Skeletal muscle satellite cell (primary cell): ENCODE data around the gene S100A5.
A peak's percentile ranks its signal among the peaks of the same experiment; 100 is the strongest.

Experiments
- H3K27me3 ChIP-seq: 2 replicates; pipeline ENCODE4 v1.7.0; 2013; ENCODE audit warnings: low read length; ENCODE audit not compliant: control insufficient read depth, insufficient read depth
- H3K36me3 ChIP-seq: 2 replicates; pipeline ENCODE4 v1.7.0; 2013; ENCODE audit warnings: mild to moderate bottlenecking, control low read depth, low read length; ENCODE audit not compliant: insufficient read depth
- H3K4me1 ChIP-seq: 2 replicates; pipeline ENCODE4 v1.7.0; 2013; ENCODE audit warnings: low read length; ENCODE audit not compliant: control insufficient read depth, insufficient read depth
- H3K4me2 ChIP-seq: 2 replicates; pipeline ENCODE4 v1.7.0; 2013; ENCODE audit warnings: mild to moderate bottlenecking, low read length
- H3K4me3 ChIP-seq: 2 replicates; pipeline ENCODE4 v1.7.0; 2013; ENCODE audit warnings: low read length
- H3K9ac ChIP-seq: 2 replicates; pipeline ENCODE4 v1.7.0; 2013; ENCODE audit warnings: mild to moderate bottlenecking, low read depth, low read length, moderate library complexity
- H3K9me3 ChIP-seq: replicated peaks from 2 replicates; pipeline ENCODE4 v1.7.0; 2013; ENCODE audit warnings: mild to moderate bottlenecking, control low read depth, low read length

The S100A5 gene

GRCh38 chr1:153509036-153509435, 31.7 kb downstream of the S100A5 start:
- Histone ChIP-seq H3K36me3 (no peaks in the 10 kb centered on the region), H3K4me2 (no peak overlapping the region), H3K27me3 (no peaks in the 10 kb centered on the region), H3K9ac (no peak overlapping the region), H3K4me3 (no peak overlapping the region), H3K9me3 (no peaks in the 10 kb centered on the region), H3K4me1 (peaks cover 36% of the 10 kb centered on the region)

DNA sequence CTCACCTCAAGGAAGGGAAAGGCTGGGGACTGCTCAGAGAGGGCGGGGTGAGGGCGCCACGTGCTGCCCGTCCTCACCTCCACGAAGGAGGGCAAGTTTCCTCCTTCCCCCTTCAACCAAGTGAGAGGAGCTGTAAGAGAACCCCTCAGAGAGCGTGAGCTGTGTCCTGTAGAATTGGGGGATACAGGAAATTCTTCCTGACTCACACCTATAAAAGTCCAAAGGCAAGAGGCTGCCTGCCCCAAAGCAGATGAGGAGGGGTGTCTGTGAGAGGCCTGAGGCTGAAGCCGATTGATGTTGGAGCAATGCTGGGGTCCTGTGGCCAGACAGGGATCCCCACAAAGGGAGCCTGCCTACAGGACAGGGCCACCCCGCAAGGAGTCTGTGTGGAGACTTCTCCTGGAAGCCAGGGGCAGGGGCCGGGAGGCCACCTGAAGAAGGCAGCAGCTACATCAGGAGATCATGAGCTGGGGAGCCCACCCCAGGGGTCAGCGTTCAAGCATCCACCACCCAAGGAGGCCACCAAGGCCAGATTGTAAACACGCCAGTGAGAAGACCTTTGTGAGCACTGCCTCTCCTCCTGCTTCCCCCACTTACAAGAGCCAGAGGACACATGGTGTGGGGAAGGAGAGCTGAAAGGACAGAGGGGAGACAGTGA, 32.7 kb downstream of the S100A5 start:
- no peaks in the 10 kb centered on the region for H3K27me3 ChIP-seq
- peaks cover 36% of the 10 kb centered on the region for H3K4me1 ChIP-seq
- no peaks in the 10 kb centered on the region for H3K36me3 ChIP-seq
- no peak overlapping the region for H3K9ac ChIP-seq
- no peak overlapping the region for H3K4me2 ChIP-seq
- no peaks in the 10 kb centered on the region for H3K9me3 ChIP-seq
- no peak overlapping the region for H3K4me3 ChIP-seq

DNA sequence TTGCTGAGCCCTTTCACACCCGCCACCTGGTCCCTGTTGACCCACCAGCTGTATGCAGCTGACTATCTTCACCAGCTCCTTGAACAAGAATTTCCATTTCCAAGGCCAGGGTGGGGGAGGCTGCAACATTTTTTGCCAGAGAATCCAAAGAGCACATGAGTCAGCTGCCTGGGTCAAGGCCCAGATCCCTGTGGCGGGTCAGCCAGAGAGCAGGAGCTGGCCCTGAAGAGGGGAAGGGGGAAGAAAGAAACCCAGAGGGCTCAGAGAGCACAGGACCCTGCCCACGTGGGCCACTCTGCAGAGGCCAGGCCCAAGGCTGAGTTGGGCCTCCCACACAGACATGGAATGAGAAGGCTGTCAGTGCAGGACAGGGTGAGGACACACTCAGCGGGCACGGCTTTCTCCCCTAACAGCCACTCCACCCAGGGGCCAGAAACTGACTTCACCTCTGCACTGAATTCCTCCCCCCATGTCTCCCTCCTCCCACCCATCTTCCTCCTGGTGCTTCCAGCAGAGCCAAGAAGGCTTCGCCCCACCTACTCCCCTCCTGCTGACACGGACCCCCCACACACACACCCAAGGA, 33.8 kb downstream of the S100A5 start:
- H3K9me3 ChIP-seq, result no peaks in the 10 kb centered on the region
- H3K4me1 ChIP-seq, result peaks cover 36% of the 10 kb centered on the region
- no peak overlapping the region for H3K4me3 ChIP-seq
- peak overlapping the region; percentile 49 for H3K9ac ChIP-seq
- H3K4me2 ChIP-seq, result peak overlapping the region; percentile 74
- no peaks in the 10 kb centered on the region for H3K27me3 ChIP-seq
- no peaks in the 10 kb centered on the region for H3K36me3 ChIP-seq

DNA sequence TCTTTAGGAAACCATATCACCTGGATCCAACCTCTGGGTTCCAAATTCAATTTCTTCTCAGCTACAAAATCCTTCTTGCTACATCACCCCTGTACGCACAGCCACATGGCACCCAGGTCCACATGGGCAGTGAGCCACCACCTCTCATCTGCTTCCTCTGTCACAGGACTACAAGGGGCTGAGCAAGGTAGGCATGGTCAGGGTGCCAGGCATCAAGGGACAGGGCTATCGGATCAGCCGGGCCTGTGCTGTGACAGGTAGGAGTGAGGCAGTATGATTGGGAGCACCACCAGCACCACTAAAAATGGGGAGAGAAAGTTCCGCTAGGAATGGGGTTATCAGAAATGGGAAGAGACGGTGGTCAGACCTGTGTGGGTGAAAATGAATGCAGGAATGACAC, 34.3 kb downstream of the S100A5 start:
- H3K27me3 ChIP-seq, result no peaks in the 10 kb centered on the region
- H3K36me3 ChIP-seq, result no peaks in the 10 kb centered on the region
- peak overlapping the region; percentile 17 for H3K4me3 ChIP-seq
- H3K4me1 ChIP-seq, result peaks cover 36% of the 10 kb centered on the region
- H3K9ac ChIP-seq, result no peak overlapping the region
- H3K9me3 ChIP-seq, result no peaks in the 10 kb centered on the region
- H3K4me2 ChIP-seq, result peak overlapping the region; percentile 74

GRCh38 chr1:153505576-153505975, 35.2 kb downstream of the S100A5 start:
- H3K4me3 ChIP-seq, result no peak overlapping the region
- H3K4me1 ChIP-seq, result peaks cover 33% of the 10 kb centered on the region
- no peaks in the 10 kb centered on the region for H3K36me3 ChIP-seq
- no peak overlapping the region for H3K9ac ChIP-seq
- no peaks in the 10 kb centered on the region for H3K9me3 ChIP-seq
- H3K4me2 ChIP-seq, result no peak overlapping the region
- H3K27me3 ChIP-seq, result peaks cover 1% of the 10 kb centered on the region

DNA sequence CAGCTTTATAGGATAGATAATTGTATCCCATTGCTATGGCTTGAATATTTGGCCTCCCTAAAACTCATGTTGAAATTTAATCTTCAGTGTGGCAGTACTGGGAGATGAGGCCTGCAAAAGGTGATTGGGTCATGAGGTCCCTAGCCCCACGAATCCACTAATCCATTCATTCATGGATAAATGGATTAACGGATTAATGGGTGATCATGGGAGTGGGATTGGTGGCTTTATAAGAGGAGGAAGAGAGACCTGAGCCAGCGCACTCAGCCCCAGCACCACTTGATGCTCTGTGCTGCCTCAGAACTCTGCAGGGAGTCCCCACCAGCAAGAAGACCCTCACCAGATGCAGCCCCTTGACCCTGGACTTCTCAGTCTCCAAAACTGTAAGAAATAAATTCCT, 37.0 kb downstream of the S100A5 start:
- H3K36me3 ChIP-seq, result no peaks in the 10 kb centered on the region
- peaks cover 18% of the 10 kb centered on the region for H3K27me3 ChIP-seq
- H3K9ac ChIP-seq, result no peak overlapping the region
- H3K4me2 ChIP-seq, result no peak overlapping the region
- H3K9me3 ChIP-seq, result no peaks in the 10 kb centered on the region
- H3K4me1 ChIP-seq, result peaks cover 33% of the 10 kb centered on the region
- H3K4me3 ChIP-seq, result no peak overlapping the region

GRCh38 chr1:153498746-153499145, 42.0 kb downstream of the S100A5 start:
- Histone ChIP-seq H3K4me3 (no peak overlapping the region), H3K27me3 (peaks cover 36% of the 10 kb centered on the region), H3K4me2 (no peak overlapping the region), H3K9me3 (no peaks in the 10 kb centered on the region), H3K9ac (no peak overlapping the region), H3K4me1 (no peaks in the 10 kb centered on the region), H3K36me3 (no peaks in the 10 kb centered on the region)

GRCh38 chr1:153495536-153495935, 45.2 kb downstream of the S100A5 start:
- Histone ChIP-seq H3K4me3 (no peak overlapping the region), H3K9ac (no peak overlapping the region), H3K4me2 (no peak overlapping the region), H3K27me3 (peaks cover 39% of the 10 kb centered on the region), H3K36me3 (no peaks in the 10 kb centered on the region), H3K9me3 (no peaks in the 10 kb centered on the region), H3K4me1 (peaks cover 12% of the 10 kb centered on the region)

- Histone ChIP-seq H3K4me1 (peaks cover 16% of the 10 kb centered on the region), H3K9me3 (no peaks in the 10 kb centered on the region), H3K27me3 (peaks cover 35% of the 10 kb centered on the region), H3K4me3 (no peak overlapping the region), H3K9ac (no peak overlapping the region), H3K36me3 (no peaks in the 10 kb centered on the region), H3K4me2 (no peak overlapping the region)
These were observed 45.7 kb downstream of the S100A5 start for GRCh38 chr1:153494976-153495535.

- no peaks in the 10 kb centered on the region for H3K9me3 ChIP-seq
- no peak overlapping the region for H3K9ac ChIP-seq
- no peak overlapping the region for H3K4me3 ChIP-seq
- peaks cover 20% of the 10 kb centered on the region for H3K27me3 ChIP-seq
- peaks cover 18% of the 10 kb centered on the region for H3K4me1 ChIP-seq
- no peak overlapping the region for H3K4me2 ChIP-seq
- no peaks in the 10 kb centered on the region for H3K36me3 ChIP-seq
These were observed 47.3 kb downstream of the S100A5 start for GRCh38 chr1:153493343-153493960.

DNA sequence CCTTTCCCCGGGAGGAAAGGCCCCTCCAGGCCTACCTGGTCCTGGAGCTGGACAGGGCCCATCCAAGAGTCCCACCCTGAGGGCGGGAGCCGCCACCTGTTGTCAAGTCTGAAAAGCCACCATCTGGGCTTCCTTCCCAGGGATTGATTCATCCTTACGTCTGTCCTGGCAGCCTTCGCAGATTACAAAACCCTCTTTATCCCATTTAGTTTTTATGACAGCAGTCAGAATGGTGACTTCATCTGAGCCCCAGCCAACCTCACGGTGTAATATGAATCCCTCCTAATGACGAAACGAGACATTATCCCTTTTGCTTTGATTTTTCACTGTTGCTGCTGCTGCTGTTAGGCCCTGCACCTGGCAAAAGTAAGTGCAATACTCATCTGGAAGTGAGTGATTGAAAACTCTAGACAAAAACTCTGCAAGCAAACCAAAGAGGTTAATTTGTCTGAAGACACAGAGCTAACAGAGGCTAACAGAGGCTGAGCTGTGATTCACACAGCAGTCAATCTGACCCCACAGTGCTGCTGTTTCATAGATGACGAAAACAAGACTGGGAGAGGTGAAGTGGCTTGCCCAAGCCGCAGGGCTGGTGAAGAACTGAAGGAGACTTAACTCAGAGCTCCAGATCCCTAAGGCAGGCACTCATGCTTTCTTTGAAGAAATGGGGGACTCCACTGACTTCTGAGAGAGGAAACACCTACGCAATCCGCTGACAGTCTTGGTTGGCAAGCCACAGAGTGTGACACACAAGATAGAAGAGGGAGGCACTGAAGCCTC, 50.3 kb downstream of the S100A5 start:
- Histone ChIP-seq H3K9me3 (no peaks in the 10 kb centered on the region), H3K27me3 (peaks cover 30% of the 10 kb centered on the region), H3K4me2 (peak overlapping the region; percentile 69), H3K4me3 (peak overlapping the region; percentile 33), H3K9ac (no peak overlapping the region), H3K36me3 (no peaks in the 10 kb centered on the region), H3K4me1 (peaks cover 18% of the 10 kb centered on the region)
